HG02610 (cell line): ENCODE data around the gene TMEM52.

Experiments
- ATAC-seq: cut with Tn5 transposase; IDR thresholded peaks from one replicate; pipeline ENCODE4 v1.9.1; 2021; ENCODE audit warnings: mild to moderate bottlenecking, moderate library complexity; ENCODE audit not compliant: unreplicated experiment

TMEM52 gene

DNA sequence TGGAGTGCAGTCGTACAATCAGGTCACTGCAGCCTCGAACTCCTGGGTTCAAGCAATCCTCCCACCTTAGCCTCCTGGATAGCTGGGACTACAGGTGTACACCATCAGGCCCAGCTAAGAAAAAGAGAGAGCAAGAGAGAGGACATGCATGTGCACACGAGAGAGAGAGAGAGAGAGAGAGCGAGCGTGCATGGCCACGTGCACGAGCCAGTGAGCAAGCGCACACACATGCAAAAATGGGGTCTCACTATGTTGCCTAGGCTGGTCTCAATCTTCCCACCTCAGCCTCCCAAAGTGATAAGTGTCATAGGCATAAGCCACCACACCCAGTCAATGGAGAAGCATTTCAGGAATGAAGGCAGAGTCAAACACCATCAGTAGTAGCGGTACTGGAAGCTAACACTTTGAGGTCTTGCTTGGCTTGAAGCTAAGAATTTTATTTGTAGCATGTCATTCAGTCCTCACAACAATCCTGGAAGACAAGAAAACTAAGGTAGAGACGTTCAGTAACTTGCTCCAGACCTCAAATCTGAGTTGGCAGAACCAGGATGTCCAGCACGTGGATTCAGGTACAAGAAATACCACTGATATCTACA, 42.6 kb downstream of the TMEM52 start:
- no peak for ATAC-seq

DNA sequence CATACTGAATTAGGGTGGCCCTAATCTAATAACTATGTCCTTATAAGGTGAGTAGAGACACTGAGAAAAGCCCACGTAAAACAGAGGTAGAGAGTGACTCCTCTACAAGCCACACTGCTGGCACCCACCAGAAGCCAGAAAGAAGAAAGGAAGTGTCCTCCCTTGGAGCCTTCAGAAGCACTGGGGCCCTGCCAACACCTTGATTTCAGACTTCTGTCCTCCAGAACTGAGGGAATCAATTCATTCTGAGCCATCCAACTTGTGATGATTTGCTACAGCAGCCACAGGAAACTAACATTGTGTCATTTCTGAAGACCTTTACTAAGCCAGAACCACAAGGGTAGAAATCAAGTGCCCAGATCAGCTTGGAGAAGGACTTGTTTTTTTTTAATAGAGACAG, 43.1 kb downstream of the TMEM52 start:
- no peak for ATAC-seq

DNA sequence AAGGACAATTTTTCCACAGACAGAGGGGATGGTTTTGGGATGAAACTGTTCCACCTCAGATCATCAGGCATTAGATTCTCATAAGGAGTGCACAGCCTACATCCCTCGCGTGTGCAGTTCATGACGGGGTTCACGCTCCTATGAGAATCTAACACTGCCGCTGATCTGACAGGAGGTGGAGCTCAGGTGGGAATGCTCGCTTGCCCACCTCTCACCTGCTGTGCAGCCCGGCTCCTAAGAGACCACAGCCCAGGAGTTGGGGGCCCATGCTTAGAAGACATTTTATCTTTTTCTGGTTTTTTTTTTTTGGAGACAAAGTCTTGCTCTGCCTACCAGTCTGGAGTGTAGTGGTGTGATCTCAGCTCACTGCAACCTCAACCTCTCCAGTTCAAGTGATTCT, 44.2 kb downstream of the TMEM52 start:
- ATAC-seq, result no peak

DNA sequence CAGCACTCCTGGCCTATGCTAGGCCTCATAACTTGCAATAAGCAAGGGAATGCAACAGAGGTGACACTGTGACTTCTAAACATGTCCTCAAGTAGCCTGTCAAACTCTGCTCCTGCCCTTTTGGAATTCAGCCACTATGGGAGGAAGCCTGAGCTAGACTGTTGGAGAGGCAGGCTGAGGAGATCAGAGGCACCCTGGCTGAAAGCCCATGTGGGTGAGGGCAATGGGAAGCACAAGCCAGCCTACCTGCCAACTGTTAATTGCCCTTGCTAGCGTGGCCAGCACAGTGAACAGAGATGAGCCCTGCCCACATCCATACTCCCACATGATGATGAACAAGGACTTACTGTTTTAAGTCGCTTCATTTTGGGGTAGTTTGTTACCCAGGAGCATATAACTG, 45.9 kb downstream of the TMEM52 start:
- no peak for ATAC-seq

DNA sequence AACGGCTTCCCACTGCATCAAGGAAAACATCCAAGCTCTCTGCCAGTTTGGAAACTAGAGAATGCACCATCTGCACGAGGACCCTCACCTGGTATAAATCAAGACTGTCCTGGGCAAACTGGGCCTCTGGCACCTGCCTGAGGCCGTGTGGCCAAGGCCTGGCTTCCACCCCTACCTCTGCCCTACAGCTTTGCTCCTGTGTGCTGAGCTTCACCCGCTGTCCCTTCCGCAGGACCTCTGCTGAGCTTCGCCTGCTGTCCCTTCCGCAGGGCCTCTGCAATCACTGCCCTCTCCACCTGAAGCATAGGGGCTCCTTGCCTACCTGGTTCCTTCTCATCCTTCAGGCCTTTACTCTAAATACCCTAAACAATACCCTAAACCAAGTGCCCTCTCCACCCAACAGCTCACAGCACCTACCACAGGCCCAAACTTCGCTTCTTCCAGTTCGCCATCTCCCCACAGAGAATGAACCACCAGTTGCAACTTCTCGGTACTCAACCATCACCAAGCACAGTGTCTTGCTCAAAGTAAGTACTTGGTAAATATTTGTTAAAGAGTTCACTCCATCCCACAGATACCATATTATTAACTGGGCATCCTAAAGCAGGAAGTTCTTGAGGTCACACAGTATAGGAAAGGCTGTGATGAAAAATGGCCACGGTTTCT, 46.6 kb downstream of the TMEM52 start:
- ATAC-seq, result no peak

DNA sequence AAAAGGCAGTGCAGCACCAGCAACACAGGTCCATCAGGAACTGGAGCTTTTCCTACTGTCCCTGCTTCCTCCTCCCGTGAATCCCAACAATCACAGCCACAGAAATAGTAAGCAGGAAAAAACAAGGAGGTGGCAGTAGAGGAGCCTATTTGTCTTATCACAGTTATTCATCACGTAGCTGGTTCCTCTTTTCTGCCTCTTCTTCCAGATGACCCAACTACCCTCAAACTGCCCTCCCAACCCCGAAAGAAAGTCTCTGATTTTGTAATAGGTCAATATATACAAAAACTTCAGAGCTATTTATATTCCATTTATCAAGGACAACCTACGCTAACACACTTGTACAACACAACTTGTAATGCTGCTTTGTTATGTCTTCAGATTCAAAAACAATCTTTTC, 49.6 kb downstream of the TMEM52 start:
- no peak for ATAC-seq
